ENCODE measurements around the gene ZSWIM4. TPM values are rescaled to one million over a fixed set of nuclear protein-coding genes. Genes with fewer than 3 reads are reported as not detected.

ZSWIM4 gene
- total and polyA plus RNA-seq, 2 of the 13 experiments (the other 11 are each of a cell fraction or from before 2014, with no cell fraction given), result 0.33 to 0.86 TPM

- no peaks in the 10 kb centered on the region for H3K36me3 ChIP-seq (replicated peaks in 1 of 2; ENCODE audit: control insufficient read depth in 1 of 2, insufficient read depth in 2 of 2, low read length in 2 of 2)
- ChIA-PET POLR2A (no interaction called here), CTCF (ENCODE audit: low intra/inter-chr PET ratio, low total read pairs) (no interaction called here)
- no peak overlapping the region for H2AFZ ChIP-seq (ENCODE audit: low read length)
- peaks cover 0 to 9% of the 10 kb centered on the region in 2 experiments; a peak in 1 of 5 replicates for H3K27me3 ChIP-seq (ENCODE audit: control insufficient read depth in 1 of 2, insufficient read depth in 2 of 2, low read length in 2 of 2)
- no TSS peak for BruUV-seq (replicated peaks)
- FAIRE-seq (no peak), ATAC-seq (no peak; the same call in 2 of the 3 replicates), DNase-seq (ENCODE audit: low spot score) (no peak)
- H4K20me1 ChIP-seq (ENCODE audit: insufficient read depth, low read length), result no peaks in the 10 kb centered on the region
- no peaks in the 10 kb centered on the region for H3K9me3 ChIP-seq (ENCODE audit: low read length)
- H3K27ac ChIP-seq (ENCODE audit: extremely low read length, insufficient read depth, low read length), result no peak overlapping the region
- 5% methylated on average over 8 of the region's 113 CpGs for WGBS (ENCODE audit: low lambda C conversion rate)
- peaks cover 36% of the 10 kb centered on the region for H3K4me1 ChIP-seq (ENCODE audit: insufficient read depth, low read length)
- H3K4me2 ChIP-seq (ENCODE audit: low read depth, low read length), result peak overlapping the region; percentile 70
- in situ Hi-C loops (cut with HindIII; ENCODE audit: extremely low pct_ligation_motif_present, low pct_unique_long_range_greater_than_20kb) (loop anchor here (5.0 kb wide), 1 partner anchor 83 kb away; no protein-coding TSS in a partner anchor), intact Hi-C loops (cut with micrococcal nuclease; ENCODE audit: unreplicated experiment) (loop anchor here (5.0 kb wide), 1 partner anchor 268 kb away; no protein-coding TSS in a partner anchor)
- H3K9ac ChIP-seq (ENCODE audit: insufficient read depth, low read depth, low read length), result peak overlapping the region; percentile 49; the same call in 1 of the 2 replicates
- no peaks in the 10 kb centered on the region for H3K79me2 ChIP-seq (ENCODE audit: insufficient read depth, low read length)
- peak; percentile 26; the same call in 1 of the 2 replicates for TF ChIP-seq UBTF (CRISPR knock-in tag; IDR thresholded peaks at IDR 0.05)
- TF ChIP-seq REL (CRISPR knock-in tag; conservative IDR thresholded peaks at IDR 0.05), result 0 out of 2 replicates have a peak, but pooled peaks have one; percentile 35
- TF ChIP-seq ZNF18 (CRISPR knock-in tag; IDR thresholded peaks at IDR 0.05; ENCODE audit: insufficient replicate concordance), result no peak
- 0 out of 2 replicates have a peak, but pooled peaks have one; percentile 13 for TF ChIP-seq ZNF891 (CRISPR knock-in tag; IDR thresholded peaks at IDR 0.05)
- TF ChIP-seq ZBTB7B (CRISPR knock-in tag; IDR thresholded peaks at IDR 0.05), result 0 out of 2 replicates have a peak, but pooled peaks have one; percentile 29
- TF ChIP-seq PPARG (CRISPR knock-in tag; conservative IDR thresholded peaks at IDR 0.05), result no peak
- TF ChIP-seq ZNF687 (CRISPR knock-in tag; IDR thresholded peaks at IDR 0.05), result peak; percentile 33
- H3K4me3 ChIP-seq (replicated peaks in 1 of 3; ENCODE audit: insufficient read depth in 1 of 3, low read depth in 2 of 3, low read length in 3 of 3), result peak overlapping the region; percentile 49 to 70 (median 69); a peak in 5 of 6 replicates
These were observed 69.7 kb downstream of the ZSWIM4 start for GRCh38 chr19:13864667-13865570.
